Heart left ventricle (tissue), 16 donors: ENCODE measurements around the gene TTC27. TPM values are rescaled to one million over a fixed set of nuclear protein-coding genes. Genes with fewer than 3 reads are reported as not detected.

Source experiments
- ATAC-seq, 4 donors: fragments of 200-7000 bp; cut with Tn5 transposase; one replicate each; pipeline ENCODE4 v1.9.1; 2020 to 2022; ENCODE audit warnings: moderate library complexity in 4 of 4, mild to moderate bottlenecking in 3 of 4, moderate number of reproducible peaks in 1 of 4
- DNase-seq, 5 donors: peaks; one replicate each; pipeline ENCODE4 v3.0.0-alpha.2; 2020
- H3K27ac ChIP-seq, 12 donors: fragments of 200-600 bp; sonication (generic) in 4 of 12; one replicate each; pipeline versions ENCODE4 v1.5.0 to v1.8.0; 2016 to 2022; ENCODE audit warnings: mild to moderate bottlenecking in 2 of 12
- H3K27me3 ChIP-seq, 9 donors: fragments of 200-600 bp; sonication (generic) in 2 of 9; one replicate each; pipeline versions ENCODE4 v1.5.1 to v1.8.0; 2016 to 2022; ENCODE audit warnings: mild to moderate bottlenecking in 3 of 9
- H3K36me3 ChIP-seq, 9 donors: fragments of 200-600 bp; sonication (generic) in 2 of 9; one replicate each; pipeline versions ENCODE4 v1.5.0 to v1.8.0; 2018 to 2022; ENCODE audit warnings: mild to moderate bottlenecking in 2 of 9
- H3K4me1 ChIP-seq, 12 donors: fragments of 200-600 bp; sonication (generic) in 4 of 12; one replicate each; pipeline versions ENCODE4 v1.5.0 to v1.8.0; 2016 to 2022; ENCODE audit warnings: mild to moderate bottlenecking in 3 of 12
- H3K4me3 ChIP-seq, 12 donors: fragments of 200-600 bp; sonication (generic) in 4 of 12; one replicate each; pipeline versions ENCODE4 v1.5.0 to v1.8.0; 2017 to 2022; ENCODE audit warnings: mild to moderate bottlenecking in 9 of 12, moderate library complexity in 4 of 12
- H3K9me3 ChIP-seq, 12 donors: fragments of 200-600 bp; sonication (generic) in 4 of 12; one replicate each; pipeline versions ENCODE4 v1.5.0 to v1.8.0; 2016 to 2022; ENCODE audit warnings: mild to moderate bottlenecking in 1 of 12
- CTCF ChIP-seq, 12 donors: fragments of 200-600 bp; sonication (generic) in 4 of 12; IDR thresholded peaks; one replicate each; pipeline versions ENCODE4 v1.5.0 to v1.8.0; 2018 to 2022; ENCODE audit warnings: antibody characterized with exemption in 12 of 12, mild to moderate bottlenecking in 5 of 12
- POLR2A ChIP-seq, 2 donors: fragments of 450-650 bp; IDR thresholded peaks; one replicate each; pipeline ENCODE4 v1.6.1; 2017; ENCODE audit warnings: antibody characterized with exemption in 2 of 2, mild to moderate bottlenecking in 2 of 2, moderate library complexity in 2 of 2
- WGBS, 4 donors: extraction: QIAGEN DNeasy Blood & Tissue Kit in 2 of 4; methylation state at CpG; one replicate each; pipeline versions ENCODE4 v1.1.5 to v1.1.7; 2013 to 2018; 5-methylcytosine and 5-hydroxymethylcytosine counted together
- intact Hi-C, 10 donors: fragments of 100-400 bp; cut with DNase I; formaldehyde crosslinking; loops; one replicate each; pipeline versions ENCODE4 v1.11.1 to v1.14.2; 2022
- polyA plus RNA-seq, 2 donors: library from polyadenylated mRNA; stranded (reverse); fragments of 200-250 nt; gene quantifications; one replicate each; pipeline ENCODE4 v1.2.3, GENCODE V29; 2013
- total RNA-seq, 9 donors: library from RNA; depleted of rRNA in 2 of 9; stranded (reverse); fragments of >200 nt in 2 of 9; fragmentation: NEBNext Ultra II Directional in 3 of 9; extraction: Animal tissue kit (Norgen Biotek cat#: 25700) in 3 of 9; gene quantifications; one replicate each; pipeline versions ENCODE4 v1.1.0 to v1.2.4, GENCODE V29; 2016 to 2023
- donor health status: ischemic (EF 13 %, LVEDD 7.1; RV severe dilation, severe dysfunction).
- donor health status: healthy with polysubstance abuse.
- donor health status: DM: no; HTN: yes; CAD: no.
- donor health status: DM: no; HTN: no; CAD: no.
- donor health status: ischemic (EF 25% LVEDD 6.9; RV normal size, moderate dysfunction).
- donor health status: ischemic (EF 25% LVEDD 5.7; RV mildly dilated, moderate dysfunction).
- donor health status: healthy.
- donor health status: DM: yes; HTN: yes; CAD: no.
- donor health status: ischemic (EF 35%, LVEDD 5.7; RV mildly dilated, moderate dysfunction).
- donor health status: nonischemic (EF 11% LVEDD 7.7; RV severe dilation, severe dysfunction).
- donor health status: DM: yes; HTN: yes; CAD: no.
- donor health status: PGD.
- donor health status: ischemic (EF 29% LVEDD 5.4; RV normal size, mild dysfunction).
- donor health status: nonischemic (EF 23%, LVEDD 6.1; RV moderate dilation, normal function).

The TTC27 gene
- total and polyA plus RNA-seq, 11 donors = 5.2 to 18.1 (median 11.0) TPM

GRCh38 chr2:32811696-32812095 lies 183.8 kb downstream of the TTC27 start:
- intact Hi-C loops = no loop called here
- H3K4me1 ChIP-seq = peaks cover 0 to 7% (median 0%) of the 10 kb centered on the region in 12 donors
- no peaks in the 10 kb centered on the region for H3K27me3 ChIP-seq
- no peak for DNase-seq
- no peaks in the 10 kb centered on the region for H3K9me3 ChIP-seq
- ATAC-seq = no peak
- no peak overlapping the region for H3K4me3 ChIP-seq
- H3K36me3 ChIP-seq = peaks cover 0 to 28% (median 0%) of the 10 kb centered on the region in 9 donors
- 78 to 91% (median 86%) methylated on average over 5 of the region's 5 CpGs for WGBS, 4 donors
- no peak overlapping the region for H3K27ac ChIP-seq
- TF ChIP-seq POLR2A (IDR thresholded peaks at IDR 0.05) (no peak), CTCF (IDR thresholded peaks at IDR 0.05) (no peak)

GRCh38 chr2:32812316-32812715 lies 184.5 kb downstream of the TTC27 start:
- TF ChIP-seq POLR2A (IDR thresholded peaks at IDR 0.05) = no peak
- no peak for TF ChIP-seq CTCF (IDR thresholded peaks at IDR 0.05)
- Histone ChIP-seq H3K27me3 (no peaks in the 10 kb centered on the region), H3K27ac (no peak overlapping the region), H3K4me1 (peaks cover 0 to 7% (median 0%) of the 10 kb centered on the region in 12 donors), H3K36me3 (peaks cover 0 to 28% (median under 1%) of the 10 kb centered on the region in 9 donors), H3K9me3 (no peaks in the 10 kb centered on the region), H3K4me3 (no peak overlapping the region)
- WGBS, 4 donors = 82 to 93% (median 89%) methylated on average over 3 of the region's 3 CpGs
- ATAC-seq = no peak
- intact Hi-C loops = no loop called here
- DNase-seq = no peak

GRCh38 chr2:32820088-32820487 lies 192.2 kb downstream of the TTC27 start:
- peaks cover 0 to 14% (median 0%) of the 10 kb centered on the region in 9 donors for H3K36me3 ChIP-seq
- intact Hi-C loops = loop anchor here in 1 of 10 donors (5.0 kb wide), 1 partner anchor 33 kb away; no protein-coding TSS in a partner anchor
- WGBS, 4 donors = 72 to 92% (median 81%) methylated on average over 3 of the region's 3 CpGs

GRCh38 chr2:32820701-32821100 lies 192.9 kb downstream of the TTC27 start:
- no peak overlapping the region for H3K27ac ChIP-seq
- H3K4me3 ChIP-seq = no peak overlapping the region
- H3K36me3 ChIP-seq = peaks cover 0 to 14% (median 0%) of the 10 kb centered on the region in 9 donors
- WGBS, 4 donors = 84 to 93% (median 86%) methylated on average over 1 of the region's 1 CpG
- H3K27me3 ChIP-seq = no peaks in the 10 kb centered on the region
- ATAC-seq (no peak), DNase-seq (no peak)
- TF ChIP-seq CTCF (IDR thresholded peaks at IDR 0.05) (no peak), POLR2A (IDR thresholded peaks at IDR 0.05) (no peak)
- intact Hi-C loops = loop anchor here in 1 of 10 donors (5.0 kb wide), 1 partner anchor 33 kb away; no protein-coding TSS in a partner anchor
- H3K9me3 ChIP-seq = no peaks in the 10 kb centered on the region
- peaks cover 0 to 22% (median 13%) of the 10 kb centered on the region in 12 donors for H3K4me1 ChIP-seq

More at GRCh38 chr2:32820088-32820487, 192.2 kb downstream of the TTC27 start:
- H3K4me3 ChIP-seq = no peak overlapping the region
- H3K27ac ChIP-seq = no peak overlapping the region
- ATAC-seq (no peak), DNase-seq (no peak)
- no peaks in the 10 kb centered on the region for H3K27me3 ChIP-seq
- peaks cover 0 to 16% (median 9%) of the 10 kb centered on the region in 12 donors for H3K4me1 ChIP-seq
- no peak for TF ChIP-seq POLR2A (IDR thresholded peaks at IDR 0.05)
- no peak for TF ChIP-seq CTCF (IDR thresholded peaks at IDR 0.05)
- H3K9me3 ChIP-seq = no peaks in the 10 kb centered on the region
